Gastroesophageal sphincter (tissue), 4 donors: Measurements from ENCODE around the gene EDAR. TPM values are rescaled to one million over a fixed set of nuclear protein-coding genes. Genes with fewer than 3 reads are reported as not detected.

ENCODE experiments used
- ATAC-seq: fragments of 150-250 bp; one replicate; pipeline ENCODE4 v1.9.1; 2016; ENCODE audit warnings: mild to moderate bottlenecking, moderate library complexity
- H3K27ac ChIP-seq, 4 donors: fragments of 200-600 bp; sonication (generic) in 3 of 4; 1 replicate in 3 of 4; 2 replicates in 1 of 4; pipeline ENCODE4 v1.5.1; 2016 to 2019
- H3K27me3 ChIP-seq: fragments of 200-600 bp; sonication (generic); one replicate; pipeline ENCODE4 v1.5.1; 2019
- H3K36me3 ChIP-seq, 2 donors: fragments of 200-600 bp; sonication (generic); one replicate each; pipeline ENCODE4 v1.5.1; 2019; ENCODE audit warnings: control low read depth in 1 of 2
- H3K4me1 ChIP-seq, 3 donors: fragments of 200-600 bp; sonication (generic); 1 replicate in 2 of 3; 2 replicates in 1 of 3; pipeline ENCODE4 v1.5.1; 2016 to 2019; ENCODE audit warnings: control low read depth in 2 of 3
- H3K4me3 ChIP-seq, 2 donors: fragments of 200-600 bp; sonication (generic); one replicate each; pipeline ENCODE4 v1.5.1; 2019; ENCODE audit warnings: mild to moderate bottlenecking in 1 of 2, moderate library complexity in 1 of 2
- H3K9me3 ChIP-seq, 3 donors: fragments of 200-600 bp; sonication (generic); one replicate each; pipeline ENCODE4 v1.5.1; 2017 to 2019; ENCODE audit warnings: control low read depth in 2 of 3
- CTCF ChIP-seq, 4 experiments: fragments of 200-600 bp in 2 of 4; fragments of 450-650 bp in 2 of 4; sonication (generic) in 1 of 4; IDR thresholded peaks; one replicate each; pipeline ENCODE4 v1.5.1; 2017 to 2019; ENCODE audit warnings: antibody characterized with exemption in 4 of 4, mild to moderate bottlenecking in 2 of 4, moderate library complexity in 2 of 4
- EP300 ChIP-seq: sonication (generic); formaldehyde crosslinking; IDR thresholded peaks from one replicate; pipeline ENCODE4 v1.6.1; 2017; ENCODE audit warnings: antibody characterized with exemption, mild to moderate bottlenecking
- POLR2A ChIP-seq, 2 donors: fragments of 450-650 bp; IDR thresholded peaks; one replicate each; pipeline ENCODE4 v1.6.1; 2017; ENCODE audit warnings: antibody characterized with exemption in 2 of 2, mild to moderate bottlenecking in 2 of 2, moderate library complexity in 1 of 2
- POLR2AphosphoS5 ChIP-seq: sonication (generic); formaldehyde crosslinking; IDR thresholded peaks from one replicate; pipeline ENCODE4 v1.6.1; 2017; ENCODE audit warnings: antibody characterized with exemption
- WGBS, 2 donors: methylation state at CpG; one replicate each; pipeline ENCODE4 v1.1.5; 2018; ENCODE audit warnings: low coverage in 1 of 2; 5-methylcytosine and 5-hydroxymethylcytosine counted together
- total RNA-seq, 4 donors: library from RNA; depleted of rRNA; stranded (reverse); fragments of >200 nt; gene quantifications; one replicate each; pipeline ENCODE4 v1.1.0, GENCODE V29; 2016

EDAR gene
- total RNA-seq, 4 donors from 2014 or later, result 0.92 TPM; not detected in 3

DNA sequence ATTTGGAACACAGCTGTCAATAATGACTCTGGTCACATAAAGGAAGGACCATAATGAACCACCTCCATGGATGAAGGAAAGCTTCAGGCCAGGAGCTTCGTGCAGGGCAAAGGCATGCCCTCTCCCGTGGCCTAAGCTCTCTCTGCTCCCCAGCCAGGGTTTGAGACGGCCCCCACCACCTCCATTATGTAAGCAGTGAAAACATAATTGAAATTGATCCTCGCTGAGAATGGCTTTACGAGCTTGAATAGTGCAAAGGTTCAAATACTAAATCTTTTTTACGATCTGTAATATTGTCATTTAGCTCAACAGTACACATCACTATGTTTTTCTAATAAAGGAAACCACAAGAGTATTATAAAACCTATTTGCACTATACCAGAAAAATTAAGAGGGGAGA lies 5.2 kb upstream of the EDAR start:
- WGBS, 2 donors, result 81 to 82% methylated on average over 6 of the region's 6 CpGs
- Histone ChIP-seq H3K9me3 (no peaks in the 10 kb centered on the region), H3K27me3 (peaks cover 3% of the 10 kb centered on the region), H3K4me1 (peaks cover 0 to 1% (median 0%) of the 10 kb centered on the region in 3 donors), H3K4me3 (no peak overlapping the region), H3K27ac (no peak overlapping the region), H3K36me3 (no peaks in the 10 kb centered on the region)
- TF ChIP-seq EP300, result no peak
- TF ChIP-seq CTCF (IDR thresholded peaks at IDR 0.05), result no peak
- no peak for TF ChIP-seq POLR2AphosphoS5
- no peak for ATAC-seq

GRCh38 chr2:108993095-108993937 lies 4.3 kb upstream of the EDAR start:
- no peak overlapping the region for H3K4me3 ChIP-seq
- no peak for TF ChIP-seq POLR2A (IDR thresholded peaks at IDR 0.05)
- no peak for TF ChIP-seq EP300
- no peak for TF ChIP-seq POLR2AphosphoS5
- no peak for TF ChIP-seq CTCF (IDR thresholded peaks at IDR 0.05)
- H3K36me3 ChIP-seq, result no peaks in the 10 kb centered on the region
- no peak for ATAC-seq
- 80 to 83% methylated on average over 3 to 8 of the region's 8 CpGs for WGBS, 2 donors
- peaks cover 0 to 6% (median 0%) of the 10 kb centered on the region in 3 donors for H3K4me1 ChIP-seq
- H3K27ac ChIP-seq, result no peak overlapping the region
- H3K9me3 ChIP-seq, result no peaks in the 10 kb centered on the region
- peaks cover 12% of the 10 kb centered on the region for H3K27me3 ChIP-seq

DNA sequence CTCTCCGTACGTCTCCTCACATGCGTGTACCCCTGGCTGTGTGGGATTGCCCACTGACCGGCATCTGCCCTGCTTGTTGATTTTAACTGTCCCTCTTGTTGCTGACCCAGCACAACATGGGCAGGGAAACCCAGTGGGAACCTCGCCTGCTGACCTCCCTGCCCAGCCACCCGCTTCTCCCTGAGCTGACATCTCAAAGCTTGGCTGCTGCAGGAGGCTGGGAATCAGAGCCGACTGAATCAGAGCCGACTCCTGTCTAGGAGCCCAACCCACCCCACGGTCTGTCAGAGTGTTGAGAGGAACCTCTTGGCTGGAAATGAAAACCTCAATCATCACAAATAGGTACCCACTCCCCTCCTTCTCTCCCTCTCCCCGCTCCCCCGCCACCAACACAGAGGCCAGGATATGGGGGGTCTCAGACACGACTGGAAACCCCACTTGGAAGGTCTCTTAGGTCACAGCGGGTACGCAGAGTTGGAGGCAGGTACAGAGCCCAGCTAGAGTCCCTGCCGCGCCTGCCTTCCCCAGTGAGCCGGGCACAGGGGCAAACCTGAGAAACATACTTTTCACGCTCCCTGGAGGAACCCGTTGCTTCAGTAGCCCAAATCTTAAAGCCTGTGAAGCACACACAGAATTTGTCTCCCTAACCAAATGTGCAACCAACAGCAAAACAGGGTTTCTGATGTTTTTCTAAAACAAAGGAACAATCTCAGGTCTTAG lies 784 bp downstream of the EDAR start:
- H3K27ac ChIP-seq, result no peak overlapping the region
- H3K4me1 ChIP-seq, result peaks cover 0 to 6% (median 0%) of the 10 kb centered on the region in 3 donors
- 75 to 78% methylated on average over 2 to 7 of the region's 19 CpGs for WGBS, 2 donors
- no peaks in the 10 kb centered on the region for H3K9me3 ChIP-seq
- H3K27me3 ChIP-seq, result peaks cover 31% of the 10 kb centered on the region
- TF ChIP-seq CTCF (IDR thresholded peaks at IDR 0.05) (no peak), POLR2AphosphoS5 (no peak), POLR2A (IDR thresholded peaks at IDR 0.05) (no peak), EP300 (no peak)
- H3K36me3 ChIP-seq, result no peaks in the 10 kb centered on the region
- ATAC-seq, result no peak
- H3K4me3 ChIP-seq, result no peak overlapping the region

DNA sequence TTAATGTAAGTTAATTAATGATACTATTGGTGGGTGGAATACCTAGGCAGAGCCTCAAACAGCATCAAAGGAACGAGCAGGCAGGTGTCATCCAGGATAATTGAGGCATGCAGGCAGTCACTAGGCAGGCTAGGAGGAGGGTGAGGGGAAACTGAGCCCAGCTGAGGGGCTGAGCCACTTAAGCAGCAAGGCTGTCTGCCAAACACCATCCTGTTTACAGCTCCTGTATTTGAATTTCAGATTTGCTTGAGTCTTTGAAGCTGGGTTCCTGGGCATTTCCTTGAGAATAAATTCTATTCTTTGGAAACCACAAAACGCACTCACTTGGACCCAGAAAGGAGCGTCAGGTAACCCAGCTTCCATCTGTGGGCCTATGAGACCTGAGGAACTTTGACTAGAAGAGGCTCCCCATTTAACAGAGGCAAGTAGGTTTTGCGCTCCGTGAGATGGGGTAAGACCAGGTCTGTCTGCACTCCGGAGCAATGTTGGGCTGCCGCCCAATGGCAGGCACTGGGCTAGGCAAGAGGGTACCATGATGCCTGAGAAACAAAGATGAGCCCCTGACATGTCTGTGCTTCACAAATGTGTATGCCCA lies 2.0 kb downstream of the EDAR start:
- H3K27ac ChIP-seq, result no peak overlapping the region
- no peaks in the 10 kb centered on the region for H3K36me3 ChIP-seq
- TF ChIP-seq POLR2AphosphoS5, result no peak
- TF ChIP-seq CTCF (IDR thresholded peaks at IDR 0.05), result no peak
- no peak for TF ChIP-seq EP300
- TF ChIP-seq POLR2A (IDR thresholded peaks at IDR 0.05), result no peak
- H3K9me3 ChIP-seq, result no peaks in the 10 kb centered on the region
- no peak overlapping the region for H3K4me3 ChIP-seq
- ATAC-seq, result no peak
- WGBS, 2 donors, result 60 to 92% methylated on average over 1 to 5 of the region's 7 CpGs
- H3K27me3 ChIP-seq, result peaks cover 31% of the 10 kb centered on the region
- peaks cover 0 to 6% (median 0%) of the 10 kb centered on the region in 3 donors for H3K4me1 ChIP-seq
